ENCODE data around the gene CTNND2.

The CTNND2 gene

DNA sequence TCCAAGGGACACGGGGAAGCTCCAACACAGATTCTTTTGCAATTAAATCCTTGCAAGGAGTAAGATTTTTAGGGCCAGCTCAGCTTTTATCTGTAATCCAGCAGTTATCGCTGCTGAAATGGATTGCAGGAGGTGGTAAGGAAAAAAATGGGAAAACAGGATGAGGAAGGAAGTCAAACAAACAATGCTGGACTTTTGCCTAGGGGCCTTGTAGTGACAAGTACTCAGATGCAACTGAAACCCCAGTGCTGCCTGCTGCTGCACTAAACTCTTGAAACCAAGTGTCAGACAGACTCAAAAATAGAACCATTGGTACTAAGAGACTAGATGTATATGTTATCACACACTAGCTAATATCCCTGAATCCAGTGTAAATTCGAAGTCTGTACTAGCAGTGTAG is 309.2 kb downstream of the CTNND2 start:
- H3K4me3 ChIP-seq (ENCODE audit: low read depth, low read length) = no peak overlapping the region
- DNase-seq (ENCODE audit: low read depth) = no peak
- no peak for TF ChIP-seq CTCF (IDR thresholded peaks at IDR 0.05; ENCODE audit: low read depth, low read length, missing control alignments)

DNA sequence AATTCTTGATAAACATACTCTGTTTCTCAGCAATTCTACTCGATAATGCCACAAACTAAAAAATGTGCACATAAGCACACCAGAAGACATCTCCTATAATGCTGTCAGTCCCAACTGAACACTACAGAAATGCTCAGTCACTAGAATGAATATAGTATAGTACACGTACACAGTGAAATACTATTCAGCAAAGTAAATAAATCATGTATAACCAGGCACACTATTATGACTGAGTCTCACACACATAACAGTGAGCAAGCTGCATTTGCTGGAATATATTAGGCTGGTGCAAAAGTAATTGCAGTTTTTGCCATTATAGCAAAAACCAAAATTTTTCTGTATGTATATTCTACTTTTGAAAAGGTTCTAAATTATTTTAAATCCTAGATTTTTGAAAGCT is 310.2 kb downstream of the CTNND2 start:
- no peak for TF ChIP-seq CTCF (IDR thresholded peaks at IDR 0.05; ENCODE audit: low read depth, low read length, missing control alignments)
- H3K4me3 ChIP-seq (ENCODE audit: low read depth, low read length) = no peak overlapping the region
- DNase-seq (ENCODE audit: low read depth) = no peak

GRCh38 chr5:11590475-11590874 is 313.8 kb downstream of the CTNND2 start:
- no peak for TF ChIP-seq CTCF (IDR thresholded peaks at IDR 0.05; ENCODE audit: low read depth, low read length, missing control alignments)
- H3K4me3 ChIP-seq (ENCODE audit: low read depth, low read length) = no peak overlapping the region
- DNase-seq (ENCODE audit: low read depth) = no peak

DNA sequence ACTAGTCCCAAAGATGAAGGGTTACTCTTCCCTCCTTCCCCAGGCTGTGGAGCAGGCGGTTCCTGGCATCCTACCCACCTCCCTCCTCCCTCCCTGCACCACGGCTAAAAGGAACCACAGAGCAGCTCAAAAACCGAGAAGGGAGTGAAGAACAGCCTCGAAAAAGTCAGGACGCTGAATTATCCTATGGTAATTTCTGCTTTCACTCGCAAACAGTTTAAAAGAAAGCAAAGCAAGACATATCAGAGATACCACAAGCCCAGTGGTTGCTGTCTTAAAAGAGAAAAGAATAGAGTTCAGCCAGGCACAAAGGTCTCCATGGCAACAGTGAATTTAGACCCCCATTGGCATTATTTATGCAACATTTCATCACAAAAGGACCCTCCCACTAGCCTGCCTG is 315.4 kb downstream of the CTNND2 start:
- TF ChIP-seq CTCF (IDR thresholded peaks at IDR 0.05; ENCODE audit: low read depth, low read length, missing control alignments) = no peak
- no peak overlapping the region for H3K4me3 ChIP-seq (ENCODE audit: low read depth, low read length)
- DNase-seq (ENCODE audit: low read depth) = no peak

DNA sequence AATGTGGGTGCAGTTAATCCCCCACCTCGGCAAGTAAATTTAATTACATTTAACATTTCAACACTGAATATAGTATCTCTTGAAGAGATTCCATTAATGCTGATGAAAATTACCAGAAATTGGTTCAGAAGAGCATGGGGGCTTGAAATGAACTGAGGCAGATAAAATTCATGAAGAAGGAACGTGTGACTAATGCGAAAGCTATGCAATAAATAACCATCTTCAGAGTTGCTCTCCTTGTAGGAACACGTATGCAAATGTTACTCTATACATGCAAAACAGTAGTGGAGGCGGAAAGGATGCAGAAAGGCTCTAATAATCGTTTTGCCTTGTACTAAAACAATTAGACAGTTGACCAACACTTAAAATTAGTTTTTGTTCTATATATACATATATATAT is 320.2 kb downstream of the CTNND2 start:
- no peak for DNase-seq (ENCODE audit: low read depth)
- no peak overlapping the region for H3K4me3 ChIP-seq (ENCODE audit: low read depth, low read length)

DNA sequence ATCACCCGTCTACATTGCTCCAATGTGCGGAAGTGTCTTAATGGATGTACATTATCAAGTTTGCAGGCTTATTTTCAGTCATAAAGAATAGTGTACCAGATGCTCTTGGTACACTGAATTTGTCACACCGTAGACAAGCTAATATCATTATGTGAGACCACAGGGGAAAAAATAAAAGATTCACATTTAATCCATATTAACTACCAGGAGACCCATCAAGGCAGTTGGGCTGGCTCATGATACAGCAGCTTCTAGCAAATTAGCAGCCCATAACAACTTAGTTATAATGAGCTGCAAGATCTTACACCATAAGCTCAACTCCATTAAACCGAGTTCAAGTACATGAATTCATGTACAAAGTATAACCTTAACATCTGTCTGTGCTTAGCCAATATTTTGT is 324.9 kb downstream of the CTNND2 start:
- TF ChIP-seq CTCF (IDR thresholded peaks at IDR 0.05; ENCODE audit: low read depth, low read length, missing control alignments) = no peak
- no peak overlapping the region for H3K4me3 ChIP-seq (ENCODE audit: low read depth, low read length)
- DNase-seq (ENCODE audit: low read depth) = no peak

More for the DNA sequence above, 320.2 kb downstream of the CTNND2 start:
- TF ChIP-seq CTCF (IDR thresholded peaks at IDR 0.05; ENCODE audit: low read depth, low read length, missing control alignments) = no peak

DNA sequence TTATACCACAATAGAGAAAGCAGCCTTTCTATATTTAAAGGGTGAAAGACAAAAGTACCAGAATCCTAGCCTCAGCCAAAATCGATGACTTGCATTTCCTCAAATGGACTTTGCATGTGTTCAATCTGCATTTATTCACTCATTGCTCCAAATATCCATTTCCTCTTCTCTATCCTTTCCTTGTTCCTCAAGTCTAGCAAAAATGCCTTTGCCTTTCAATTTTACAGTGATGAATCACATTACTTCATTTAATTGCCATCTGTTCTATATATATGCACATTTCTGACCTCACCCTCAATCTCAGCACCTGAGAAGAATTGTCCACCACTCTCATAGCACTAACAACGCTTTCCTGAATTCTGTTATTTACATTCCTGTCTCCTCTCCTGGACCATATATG is 329.5 kb downstream of the CTNND2 start:
- DNase-seq (ENCODE audit: low read depth) = no peak
- no peak for TF ChIP-seq CTCF (IDR thresholded peaks at IDR 0.05; ENCODE audit: low read depth, low read length, missing control alignments)
- no peak overlapping the region for H3K4me3 ChIP-seq (ENCODE audit: low read depth, low read length)

Measured in GM12864 (cell line).